Measurements from ENCODE around the gene TTYH1. TPM values are rescaled to one million over a fixed set of nuclear protein-coding genes. Genes with fewer than 3 reads are reported as not detected.

TTYH1 gene
- polyA plus RNA-seq, 1 experiment: not detected

DNA sequence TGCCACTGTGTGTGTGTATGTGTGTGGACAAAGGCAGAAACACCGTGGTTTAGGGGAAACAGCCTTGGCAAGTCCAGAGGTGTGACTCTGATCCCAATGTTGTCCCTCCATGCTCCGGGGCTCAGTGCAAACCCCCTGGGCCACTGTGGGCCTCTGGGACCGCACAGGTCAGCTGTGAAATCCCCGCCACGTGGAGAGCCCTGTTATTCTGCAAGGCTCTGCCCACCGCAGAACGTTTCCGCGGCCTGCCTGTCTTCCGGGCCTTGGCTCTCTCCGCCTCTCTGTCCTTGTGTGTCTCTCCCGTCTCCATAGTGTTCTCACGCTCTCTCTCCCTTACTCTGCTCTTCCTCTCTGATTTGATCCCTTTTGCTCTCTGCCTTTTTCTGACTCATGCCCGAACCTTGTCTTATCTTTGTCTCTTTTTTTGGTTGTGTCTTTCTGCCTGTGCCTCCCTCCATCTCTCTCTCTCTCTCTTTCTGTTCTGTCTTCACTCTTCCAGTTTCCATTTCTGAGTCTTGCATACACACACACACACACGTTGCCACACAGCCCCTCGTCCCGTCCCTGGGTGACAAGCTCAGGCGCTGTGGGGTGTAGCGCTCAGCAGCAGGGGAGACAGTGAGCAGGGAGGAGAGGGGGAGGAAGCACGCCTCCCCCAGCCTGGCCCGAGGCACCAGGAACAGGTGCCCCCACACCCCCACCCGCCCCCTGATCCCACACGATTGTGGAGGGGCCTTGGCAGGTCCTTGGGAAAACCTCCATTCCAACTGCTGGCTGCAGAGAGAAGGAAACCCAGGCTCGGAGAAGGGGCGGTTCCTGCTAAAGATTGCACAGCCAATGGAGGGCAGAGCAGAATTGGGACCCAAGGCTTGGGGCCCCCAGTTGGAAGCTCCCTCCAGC, 3.0 kb downstream of the TTYH1 start:
- Histone ChIP-seq H3K4me3 (ENCODE audit: low read depth, low read length) (no peak overlapping the region), H3K27me3 (ENCODE audit: control insufficient read depth, insufficient read depth, low read length) (peaks cover 46% of the 10 kb centered on the region), H3K9me3 (ENCODE audit: control insufficient read depth, insufficient read depth, low read length) (peaks cover 4% of the 10 kb centered on the region; the same call in 1 of the 2 replicates), H3K27ac (ENCODE audit: low read depth, low read length) (no peak overlapping the region)
- CTCF ChIA-PET: no interaction called here
- POLR2A ChIA-PET: no interaction called here
- TF ChIP-seq, protein P1, sequence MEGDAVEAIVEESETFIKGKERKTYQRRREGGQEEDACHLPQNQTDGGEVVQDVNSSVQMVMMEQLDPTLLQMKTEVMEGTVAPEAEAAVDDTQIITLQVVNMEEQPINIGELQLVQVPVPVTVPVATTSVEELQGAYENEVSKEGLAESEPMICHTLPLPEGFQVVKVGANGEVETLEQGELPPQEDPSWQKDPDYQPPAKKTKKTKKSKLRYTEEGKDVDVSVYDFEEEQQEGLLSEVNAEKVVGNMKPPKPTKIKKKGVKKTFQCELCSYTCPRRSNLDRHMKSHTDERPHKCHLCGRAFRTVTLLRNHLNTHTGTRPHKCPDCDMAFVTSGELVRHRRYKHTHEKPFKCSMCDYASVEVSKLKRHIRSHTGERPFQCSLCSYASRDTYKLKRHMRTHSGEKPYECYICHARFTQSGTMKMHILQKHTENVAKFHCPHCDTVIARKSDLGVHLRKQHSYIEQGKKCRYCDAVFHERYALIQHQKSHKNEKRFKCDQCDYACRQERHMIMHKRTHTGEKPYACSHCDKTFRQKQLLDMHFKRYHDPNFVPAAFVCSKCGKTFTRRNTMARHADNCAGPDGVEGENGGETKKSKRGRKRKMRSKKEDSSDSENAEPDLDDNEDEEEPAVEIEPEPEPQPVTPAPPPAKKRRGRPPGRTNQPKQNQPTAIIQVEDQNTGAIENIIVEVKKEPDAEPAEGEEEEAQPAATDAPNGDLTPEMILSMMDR (IDR thresholded peaks at IDR 0.05; ENCODE audit: low read depth, low read length): no peak
- no peak for DNase-seq (ENCODE audit: low read depth, low spot score)

DNA sequence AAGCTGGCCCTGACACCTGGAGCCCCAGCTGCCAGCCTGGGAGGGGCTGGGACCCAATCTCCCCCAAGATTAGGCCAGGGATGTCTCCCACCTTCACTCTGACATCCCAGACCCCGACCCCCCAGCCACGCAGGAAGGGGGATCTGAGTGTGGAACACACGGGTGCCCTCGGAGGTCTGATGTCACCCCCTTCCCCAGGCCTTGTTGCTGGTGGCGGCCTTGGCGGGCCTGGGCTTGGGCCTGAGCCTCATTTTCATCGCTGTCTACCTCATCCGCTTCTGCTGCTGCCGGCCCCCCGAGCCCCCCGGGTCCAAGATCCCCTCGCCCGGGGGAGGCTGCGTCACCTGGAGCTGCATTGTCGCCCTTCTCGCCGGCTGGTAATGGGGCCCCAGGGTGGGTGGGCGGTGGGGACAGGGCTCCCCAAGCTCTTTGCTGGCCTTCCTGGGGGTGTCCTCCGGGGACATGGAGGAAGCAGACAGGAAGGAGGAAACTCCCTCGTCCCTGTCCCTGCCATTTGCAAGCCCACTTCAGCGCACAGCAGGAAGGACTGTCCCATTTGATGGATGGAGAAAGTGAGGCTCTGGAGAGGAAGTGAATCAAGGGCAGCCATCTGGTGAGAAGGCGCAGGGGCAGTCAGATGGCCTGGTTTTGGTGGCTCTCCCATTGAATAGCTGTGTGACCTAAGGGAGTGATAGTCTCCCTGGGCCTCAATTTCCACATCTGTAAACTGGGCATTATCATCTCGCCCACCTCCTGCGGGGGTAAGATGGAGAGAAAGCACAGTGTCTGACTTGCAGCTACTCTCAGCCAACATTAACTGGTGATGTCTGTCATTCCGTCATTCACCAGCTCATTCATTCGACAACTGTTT, 3.9 kb downstream of the TTYH1 start:
- DNase-seq (ENCODE audit: low read depth, low spot score): no peak
- POLR2A ChIA-PET: no interaction called here
- Histone ChIP-seq H3K27ac (ENCODE audit: low read depth, low read length) (no peak overlapping the region), H3K4me3 (ENCODE audit: low read depth, low read length) (no peak overlapping the region), H3K27me3 (ENCODE audit: control insufficient read depth, insufficient read depth, low read length) (peaks cover 47% of the 10 kb centered on the region), H3K9me3 (ENCODE audit: control insufficient read depth, insufficient read depth, low read length) (peaks cover 5% of the 10 kb centered on the region; the same call in 1 of the 2 replicates)
- TF ChIP-seq, protein P1 (IDR thresholded peaks at IDR 0.05; ENCODE audit: low read depth, low read length): no peak
- CTCF ChIA-PET: no interaction called here

DNA sequence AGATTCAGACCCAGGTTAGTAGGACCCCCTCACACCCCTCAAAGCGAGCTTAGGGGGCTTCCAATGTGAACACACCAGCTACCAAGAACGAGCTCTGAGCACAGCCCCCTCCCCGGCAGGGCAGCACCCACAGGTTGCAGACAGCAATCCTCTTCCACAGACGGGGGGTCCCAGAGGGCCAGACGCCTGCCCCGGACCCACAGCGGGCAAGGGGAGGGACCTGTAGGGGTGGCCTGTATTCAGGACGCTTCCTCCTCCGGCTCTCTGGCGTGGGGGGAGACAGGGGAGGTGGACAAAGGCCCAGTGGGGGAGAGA, 4.8 kb downstream of the TTYH1 start:
- TF ChIP-seq, protein P1 (IDR thresholded peaks at IDR 0.05; ENCODE audit: low read depth, low read length): no peak
- Histone ChIP-seq H3K4me3 (ENCODE audit: low read depth, low read length) (no peak overlapping the region), H3K27ac (ENCODE audit: low read depth, low read length) (no peak overlapping the region), H3K27me3 (ENCODE audit: control insufficient read depth, insufficient read depth, low read length) (peaks cover 49% of the 10 kb centered on the region), H3K9me3 (ENCODE audit: control insufficient read depth, insufficient read depth, low read length) (peaks cover 9% of the 10 kb centered on the region; the same call in 1 of the 2 replicates)
- CTCF ChIA-PET: interaction anchor here (1.0 kb wide), 1 partner anchor 30 kb away, joined by 5 read pairs; no protein-coding TSS in a partner anchor
- POLR2A ChIA-PET: interaction anchor here (0.6 kb wide), 1 partner anchor 9 kb away, joined by 4 read pairs; no protein-coding TSS in a partner anchor
- no peak for DNase-seq (ENCODE audit: low read depth, low spot score)

- no peak for DNase-seq (ENCODE audit: low read depth, low spot score)
- no peak overlapping the region for H3K27ac ChIP-seq (ENCODE audit: low read depth, low read length)
- H3K9me3 ChIP-seq (ENCODE audit: control insufficient read depth, insufficient read depth, low read length): peaks cover 9% of the 10 kb centered on the region; the same call in 1 of the 2 replicates
- H3K27me3 ChIP-seq (ENCODE audit: control insufficient read depth, insufficient read depth, low read length): peaks cover 47% of the 10 kb centered on the region
- CTCF ChIA-PET: interaction anchor here (1.0 kb wide), 1 partner anchor 30 kb away, joined by 5 read pairs; no protein-coding TSS in a partner anchor
- POLR2A ChIA-PET: interaction anchor here (0.6 kb wide), 1 partner anchor 9 kb away, joined by 4 read pairs; no protein-coding TSS in a partner anchor
- TF ChIP-seq, protein P1 (IDR thresholded peaks at IDR 0.05; ENCODE audit: low read depth, low read length): no peak
- no peak overlapping the region for H3K4me3 ChIP-seq (ENCODE audit: low read depth, low read length)
Observed at GRCh38 chr19:54420383-54421168, 5.3 kb downstream of the TTYH1 start.

Data from AG04450 (cell line).